Measurements from ENCODE around the gene SLC6A13. TPM values are rescaled to one million over a fixed set of nuclear protein-coding genes. Genes with fewer than 3 reads are reported as not detected.

The SLC6A13 gene
- total RNA-seq, 4 donors from 2014 or later: 0.84 to 0.88 TPM; not detected in 2

DNA sequence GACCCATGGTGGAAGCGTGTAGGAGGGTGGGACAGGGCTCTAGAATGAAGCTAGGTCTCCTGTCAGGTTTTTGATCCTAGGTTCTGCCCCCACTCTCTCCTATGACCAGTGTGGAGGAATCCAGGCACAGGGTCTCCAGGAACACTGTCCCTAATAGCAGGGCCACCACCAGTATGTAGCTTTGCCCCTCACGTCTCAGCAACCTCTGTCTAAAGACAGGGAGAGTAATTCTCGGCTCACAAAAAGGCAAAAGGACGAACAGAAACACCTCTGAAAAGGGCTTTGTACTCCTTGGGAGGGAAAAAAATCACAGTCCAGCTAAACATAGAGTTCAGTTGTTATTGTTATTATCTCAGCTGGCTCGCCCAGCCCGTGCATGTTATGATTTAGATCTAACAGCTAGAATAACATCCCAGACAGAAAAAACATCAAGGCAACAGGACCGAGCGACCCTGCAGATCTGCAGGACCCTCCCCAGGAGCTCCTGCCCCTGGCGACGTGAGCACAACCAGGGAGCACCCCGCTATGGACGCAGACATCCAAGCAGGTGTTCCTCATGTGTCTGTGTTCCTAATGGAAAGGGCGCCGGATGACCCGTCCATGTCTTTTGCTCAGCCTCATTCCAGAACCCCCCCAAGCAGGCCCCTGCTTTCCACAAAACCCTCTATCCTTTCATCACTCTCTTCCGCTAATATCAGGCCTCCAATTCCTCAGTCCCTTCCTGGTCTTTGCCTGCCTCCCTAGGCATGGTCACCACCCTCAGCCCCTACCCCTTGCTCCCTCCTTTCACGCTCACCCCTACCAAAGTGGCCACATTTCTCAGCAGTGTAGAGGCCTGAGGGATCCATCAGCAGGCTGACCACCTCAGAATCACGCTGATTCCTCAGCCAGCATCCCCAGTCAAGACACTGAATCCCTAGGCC is 34.5 kb downstream of the SLC6A13 start:
- ATAC-seq (ENCODE audit: low FRiP score): no peak
- DNase-seq (ENCODE audit: low spot score): no peak

DNA sequence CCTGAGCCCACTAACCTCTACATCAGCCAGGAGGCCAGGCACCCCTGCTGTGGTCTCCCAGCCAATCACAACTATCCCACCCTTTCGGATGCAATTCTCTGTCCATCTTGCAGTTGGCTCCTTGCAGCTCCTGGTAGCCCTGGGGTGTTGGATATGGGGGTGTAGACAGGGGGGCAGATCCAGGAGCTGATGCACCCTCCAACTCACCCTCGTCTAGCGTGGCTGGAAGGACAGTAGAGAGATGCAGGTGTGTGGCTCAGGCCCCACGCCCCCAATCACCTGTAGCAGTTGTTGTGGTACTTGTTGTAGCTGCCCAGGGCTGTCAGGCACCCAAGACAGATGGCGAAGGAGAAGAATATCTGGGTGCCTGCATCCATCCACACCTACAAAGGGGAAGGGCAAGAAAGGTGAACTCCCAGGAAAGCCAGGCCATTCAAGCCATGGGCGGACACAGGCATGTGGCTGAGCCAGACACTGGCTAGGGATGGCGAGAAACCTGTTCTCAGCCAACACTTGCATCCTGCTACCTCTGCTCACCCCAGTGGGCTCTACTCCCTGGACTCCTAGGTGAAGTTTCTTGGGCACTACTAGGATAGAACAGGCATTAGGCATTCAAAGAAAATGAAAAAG is 35.2 kb downstream of the SLC6A13 start:
- ATAC-seq (ENCODE audit: low FRiP score) (no peak), DNase-seq (ENCODE audit: low spot score) (no peak)
- TF ChIP-seq CTCF (IDR thresholded peaks at IDR 0.05): no peak

More for the DNA sequence above, 34.5 kb downstream of the SLC6A13 start:
- no peak for TF ChIP-seq CTCF (IDR thresholded peaks at IDR 0.05)

- DNase-seq (ENCODE audit: low spot score) (no peak), ATAC-seq (ENCODE audit: low FRiP score) (no peak)
- TF ChIP-seq CTCF (IDR thresholded peaks at IDR 0.05): no peak
Observed at GRCh38 chr12:226401-226800, 36.2 kb downstream of the SLC6A13 start.

DNA sequence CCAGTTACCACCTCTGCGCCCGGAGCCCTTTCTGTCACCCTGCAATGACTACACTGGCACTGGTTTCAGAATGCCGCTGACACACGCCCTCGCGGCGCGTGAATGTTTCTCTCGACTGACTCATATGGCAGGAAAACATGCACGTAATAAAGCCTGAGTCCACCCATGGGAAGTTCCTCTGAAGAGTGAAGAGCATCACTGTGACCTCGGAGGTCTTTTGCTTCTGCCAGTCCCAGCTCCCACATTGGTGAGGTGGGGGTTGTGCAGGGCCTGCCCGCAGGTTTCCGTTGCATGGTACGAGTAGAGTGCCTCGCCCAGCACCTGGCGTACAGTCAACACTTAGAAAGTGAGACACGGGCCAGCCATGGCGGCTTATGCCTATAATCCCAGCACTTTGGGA is 37.6 kb downstream of the SLC6A13 start:
- ATAC-seq (ENCODE audit: low FRiP score) (no peak), DNase-seq (ENCODE audit: low spot score) (no peak)
- no peak for TF ChIP-seq CTCF (IDR thresholded peaks at IDR 0.05)

GRCh38 chr12:224330-224729 is 38.3 kb downstream of the SLC6A13 start:
- DNase-seq (ENCODE audit: low spot score): no peak
- TF ChIP-seq CTCF (IDR thresholded peaks at IDR 0.05): no peak
- no peak for ATAC-seq (ENCODE audit: low FRiP score)

DNA sequence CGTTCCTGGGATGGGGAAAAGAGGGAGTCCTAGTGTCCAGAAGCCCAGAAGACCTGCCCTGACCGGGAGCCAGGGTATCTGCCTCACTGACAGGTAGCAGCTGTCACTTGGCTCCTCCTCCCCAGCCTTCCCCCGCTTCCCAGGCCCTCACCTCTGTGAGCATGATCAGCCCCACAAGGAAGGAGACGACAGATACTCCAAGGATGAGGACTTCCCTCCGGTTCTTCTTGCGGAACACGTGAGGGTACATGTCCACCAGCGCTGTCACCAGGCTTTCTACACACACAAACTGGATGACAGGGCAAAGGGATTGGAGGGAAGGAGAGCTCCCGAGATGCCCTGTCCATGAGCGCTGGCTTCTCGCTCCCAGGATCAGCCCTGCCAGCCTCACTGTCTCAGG is 38.8 kb downstream of the SLC6A13 start:
- DNase-seq (ENCODE audit: low spot score): no peak
- no peak for TF ChIP-seq CTCF (IDR thresholded peaks at IDR 0.05)
- ATAC-seq (ENCODE audit: low FRiP score): no peak

Measured in omental fat pad (tissue), 4 donors.